Activated T-helper 2 cell treated with anti-CD3 and anti-CD28 coated beads, Interferon-gamma antibody, Interleukin-2, Interleukin-4, amounts not matched to agents 10 μg/mL and 5 μg/mL and 100 μg/mL, durations not matched to agents 14 hours and 24 hours and 36 hours (primary cell): Measurements from ENCODE around the gene RASEF. TPM values are rescaled to one million over a fixed set of nuclear protein-coding genes. Genes with fewer than 3 reads are reported as not detected.

ENCODE experiments used
- DNase-seq: peaks from one replicate; pipeline ENCODE4 v3.0.0; 2021; ENCODE audit warnings: low spot score
- H3K27ac Mint-ChIP-seq: one replicate; pipeline ENCODE4 v1.8.0; 2021; ENCODE audit warnings: mixed read lengths
- H3K27me3 Mint-ChIP-seq: one replicate; pipeline ENCODE4 v1.8.0; 2021; ENCODE audit warnings: low read depth, mixed read lengths
- H3K36me3 Mint-ChIP-seq: one replicate; pipeline ENCODE4 v1.8.0; 2021; ENCODE audit warnings: low read depth, mixed read lengths
- H3K4me1 Mint-ChIP-seq: one replicate; pipeline ENCODE4 v1.8.0; 2021; ENCODE audit warnings: low read depth, mixed read lengths
- H3K4me3 Mint-ChIP-seq: one replicate; pipeline ENCODE4 v1.8.0; 2021; ENCODE audit warnings: low read depth, mild to moderate bottlenecking, moderate library complexity, mixed read lengths
- H3K9me3 Mint-ChIP-seq: one replicate; pipeline ENCODE4 v1.8.0; 2021; ENCODE audit warnings: mixed read lengths
- intact Hi-C: fragments of 100-400 bp; cut with micrococcal nuclease; formaldehyde crosslinking; loops from one replicate; pipeline ENCODE4 v1.15.1; 2023
- total RNA-seq: library from RNA; stranded (reverse); gene quantifications from 2 replicates; pipeline ENCODE4 v1.2.3, GENCODE V29; 2022

The RASEF gene
- total RNA-seq, 1 donor from 2014 or later: not detected

- no peaks in the 10 kb centered on the region for H3K36me3 Mint-ChIP-seq
- intact Hi-C loops: no loop called here
- no peaks in the 10 kb centered on the region for H3K9me3 Mint-ChIP-seq
- no peak for DNase-seq
- H3K4me1 Mint-ChIP-seq: no peaks in the 10 kb centered on the region
- no peak overlapping the region for H3K27ac Mint-ChIP-seq
- H3K4me3 Mint-ChIP-seq: no peak overlapping the region
- peaks cover 3% of the 10 kb centered on the region for H3K27me3 Mint-ChIP-seq
These were observed 57.6 kb downstream of the RASEF start for GRCh38 chr9:83005361-83005760.

- DNase-seq: no peak
- Mint-ChIP-seq H3K27me3 (no peaks in the 10 kb centered on the region), H3K36me3 (no peaks in the 10 kb centered on the region), H3K9me3 (no peaks in the 10 kb centered on the region), H3K4me1 (no peaks in the 10 kb centered on the region), H3K27ac (no peak overlapping the region), H3K4me3 (no peak overlapping the region)
- intact Hi-C loops: no loop called here
These were observed 60.6 kb downstream of the RASEF start for GRCh38 chr9:83002329-83002728.

GRCh38 chr9:83000765-83001164 is 62.2 kb downstream of the RASEF start:
- DNase-seq: no peak
- no peaks in the 10 kb centered on the region for H3K36me3 Mint-ChIP-seq
- no peak overlapping the region for H3K27ac Mint-ChIP-seq
- H3K4me3 Mint-ChIP-seq: no peak overlapping the region
- intact Hi-C loops: no loop called here
- no peaks in the 10 kb centered on the region for H3K27me3 Mint-ChIP-seq
- H3K9me3 Mint-ChIP-seq: no peaks in the 10 kb centered on the region
- no peaks in the 10 kb centered on the region for H3K4me1 Mint-ChIP-seq

GRCh38 chr9:82998409-82998808 is 64.5 kb downstream of the RASEF start:
- no peak overlapping the region for H3K4me3 Mint-ChIP-seq
- H3K4me1 Mint-ChIP-seq: peaks cover 2% of the 10 kb centered on the region
- no peaks in the 10 kb centered on the region for H3K36me3 Mint-ChIP-seq
- no peak for DNase-seq
- intact Hi-C loops: no loop called here
- no peak overlapping the region for H3K27ac Mint-ChIP-seq
- H3K9me3 Mint-ChIP-seq: no peaks in the 10 kb centered on the region
- no peaks in the 10 kb centered on the region for H3K27me3 Mint-ChIP-seq

- intact Hi-C loops: no loop called here
- no peak for DNase-seq
- Mint-ChIP-seq H3K9me3 (no peaks in the 10 kb centered on the region), H3K4me3 (no peak overlapping the region), H3K4me1 (peaks cover 2% of the 10 kb centered on the region), H3K27ac (no peak overlapping the region), H3K36me3 (no peaks in the 10 kb centered on the region), H3K27me3 (no peaks in the 10 kb centered on the region)
These were observed 65.3 kb downstream of the RASEF start for GRCh38 chr9:82997476-82998140.

GRCh38 chr9:82996941-82997340 is 66.0 kb downstream of the RASEF start:
- peaks cover 2% of the 10 kb centered on the region for H3K4me1 Mint-ChIP-seq
- H3K4me3 Mint-ChIP-seq: no peak overlapping the region
- no peaks in the 10 kb centered on the region for H3K36me3 Mint-ChIP-seq
- no peak overlapping the region for H3K27ac Mint-ChIP-seq
- intact Hi-C loops: no loop called here
- no peaks in the 10 kb centered on the region for H3K9me3 Mint-ChIP-seq
- no peaks in the 10 kb centered on the region for H3K27me3 Mint-ChIP-seq
- no peak for DNase-seq

GRCh38 chr9:82993856-82994605 is 68.9 kb downstream of the RASEF start:
- no peak for DNase-seq

GRCh38 chr9:82991671-82992070 is 71.3 kb downstream of the RASEF start:
- peaks cover 2% of the 10 kb centered on the region for H3K4me1 Mint-ChIP-seq
- intact Hi-C loops: no loop called here
- no peaks in the 10 kb centered on the region for H3K36me3 Mint-ChIP-seq
- no peak for DNase-seq
- no peaks in the 10 kb centered on the region for H3K9me3 Mint-ChIP-seq
- H3K27me3 Mint-ChIP-seq: no peaks in the 10 kb centered on the region
- no peak overlapping the region for H3K27ac Mint-ChIP-seq
- no peak overlapping the region for H3K4me3 Mint-ChIP-seq

More at GRCh38 chr9:82993856-82994605, 68.9 kb downstream of the RASEF start:
- Mint-ChIP-seq H3K9me3 (no peaks in the 10 kb centered on the region), H3K4me1 (peaks cover 2% of the 10 kb centered on the region), H3K36me3 (no peaks in the 10 kb centered on the region), H3K27ac (no peak overlapping the region), H3K27me3 (no peaks in the 10 kb centered on the region), H3K4me3 (no peak overlapping the region)
- intact Hi-C loops: no loop called here

GRCh38 chr9:82989929-82990328 is 73.0 kb downstream of the RASEF start:
- no peaks in the 10 kb centered on the region for H3K27me3 Mint-ChIP-seq
- no peak overlapping the region for H3K27ac Mint-ChIP-seq
- H3K9me3 Mint-ChIP-seq: no peaks in the 10 kb centered on the region
- no peak overlapping the region for H3K4me3 Mint-ChIP-seq
- H3K4me1 Mint-ChIP-seq: peaks cover 2% of the 10 kb centered on the region
- H3K36me3 Mint-ChIP-seq: no peaks in the 10 kb centered on the region
- no peak for DNase-seq
- intact Hi-C loops: no loop called here

- intact Hi-C loops: no loop called here
- H3K9me3 Mint-ChIP-seq: no peaks in the 10 kb centered on the region
- no peak overlapping the region for H3K27ac Mint-ChIP-seq
- H3K27me3 Mint-ChIP-seq: no peaks in the 10 kb centered on the region
- no peaks in the 10 kb centered on the region for H3K4me1 Mint-ChIP-seq
- H3K36me3 Mint-ChIP-seq: no peaks in the 10 kb centered on the region
- DNase-seq: no peak
- no peak overlapping the region for H3K4me3 Mint-ChIP-seq
These were observed 74.5 kb downstream of the RASEF start for GRCh38 chr9:82988488-82988887.

- H3K36me3 Mint-ChIP-seq: no peaks in the 10 kb centered on the region
These were observed 75.4 kb downstream of the RASEF start for GRCh38 chr9:82987370-82988189.

GRCh38 chr9:82981552-82981951 is 81.4 kb downstream of the RASEF start:
- Mint-ChIP-seq H3K9me3 (no peaks in the 10 kb centered on the region), H3K27ac (no peak overlapping the region), H3K4me1 (no peaks in the 10 kb centered on the region), H3K4me3 (no peak overlapping the region), H3K27me3 (no peaks in the 10 kb centered on the region), H3K36me3 (no peaks in the 10 kb centered on the region)
- intact Hi-C loops: no loop called here
- no peak for DNase-seq

More at GRCh38 chr9:82987370-82988189, 75.4 kb downstream of the RASEF start:
- DNase-seq: no peak
- no peaks in the 10 kb centered on the region for H3K4me1 Mint-ChIP-seq
- H3K9me3 Mint-ChIP-seq: no peaks in the 10 kb centered on the region
- H3K4me3 Mint-ChIP-seq: no peak overlapping the region
- H3K27ac Mint-ChIP-seq: no peak overlapping the region
- H3K27me3 Mint-ChIP-seq: no peaks in the 10 kb centered on the region
- intact Hi-C loops: no loop called here

GRCh38 chr9:82975176-82975575 is 87.8 kb downstream of the RASEF start:
- no peak for DNase-seq
- H3K9me3 Mint-ChIP-seq: no peaks in the 10 kb centered on the region
- no peaks in the 10 kb centered on the region for H3K27me3 Mint-ChIP-seq
- H3K4me1 Mint-ChIP-seq: no peaks in the 10 kb centered on the region
- intact Hi-C loops: no loop called here
- H3K4me3 Mint-ChIP-seq: no peak overlapping the region
- no peaks in the 10 kb centered on the region for H3K36me3 Mint-ChIP-seq
- H3K27ac Mint-ChIP-seq: no peak overlapping the region
